GM19351 (cell line): ENCODE data around the gene TRIOBP.

Experiments used
- ATAC-seq: cut with Tn5 transposase; IDR thresholded peaks from one replicate; pipeline ENCODE4 v1.9.1; 2021; ENCODE audit warnings: mild to moderate bottlenecking, moderate library complexity; ENCODE audit not compliant: unreplicated experiment

TRIOBP gene

DNA sequence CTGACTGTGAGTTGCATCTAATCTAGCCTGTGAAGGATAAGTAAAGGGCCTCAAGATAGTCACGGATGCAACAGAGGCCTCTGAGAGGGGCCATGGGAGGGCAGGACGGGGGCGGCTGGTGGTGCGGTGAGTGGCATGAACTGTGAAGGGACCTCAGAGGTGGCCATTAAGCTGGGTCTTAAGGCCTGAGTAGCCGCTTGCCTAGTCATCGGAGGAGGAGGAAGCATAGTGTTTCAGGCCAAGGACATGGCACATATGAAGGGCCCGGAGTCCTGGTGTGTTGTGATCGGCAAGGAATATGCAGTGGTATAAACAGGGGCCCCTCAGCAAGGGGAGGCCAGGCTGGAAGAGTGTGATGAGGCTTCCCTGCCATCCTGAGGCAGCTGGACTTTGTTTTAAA, 51.8 kb downstream of the TRIOBP start:
- no peak for ATAC-seq

DNA sequence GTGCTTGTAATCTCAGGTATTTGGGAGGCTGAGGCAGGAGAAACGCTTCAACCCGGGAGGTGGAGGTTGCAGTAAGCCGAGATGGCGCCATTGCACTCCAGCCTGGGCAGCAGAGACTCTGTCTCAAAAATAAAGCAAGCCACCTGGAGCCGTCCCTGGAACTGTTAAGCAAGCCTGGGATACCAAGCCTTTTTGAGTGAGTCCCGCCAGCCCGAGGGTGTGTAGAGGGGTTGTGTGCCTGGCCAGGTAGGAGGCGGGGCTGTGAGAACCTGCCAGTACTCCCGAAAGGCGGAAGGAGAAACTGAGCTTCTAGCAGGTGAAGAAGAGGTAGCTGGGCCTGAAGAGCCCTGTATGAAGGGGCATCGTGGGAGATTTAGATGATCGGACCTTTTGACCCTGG, 52.4 kb downstream of the TRIOBP start:
- ATAC-seq, result no peak

DNA sequence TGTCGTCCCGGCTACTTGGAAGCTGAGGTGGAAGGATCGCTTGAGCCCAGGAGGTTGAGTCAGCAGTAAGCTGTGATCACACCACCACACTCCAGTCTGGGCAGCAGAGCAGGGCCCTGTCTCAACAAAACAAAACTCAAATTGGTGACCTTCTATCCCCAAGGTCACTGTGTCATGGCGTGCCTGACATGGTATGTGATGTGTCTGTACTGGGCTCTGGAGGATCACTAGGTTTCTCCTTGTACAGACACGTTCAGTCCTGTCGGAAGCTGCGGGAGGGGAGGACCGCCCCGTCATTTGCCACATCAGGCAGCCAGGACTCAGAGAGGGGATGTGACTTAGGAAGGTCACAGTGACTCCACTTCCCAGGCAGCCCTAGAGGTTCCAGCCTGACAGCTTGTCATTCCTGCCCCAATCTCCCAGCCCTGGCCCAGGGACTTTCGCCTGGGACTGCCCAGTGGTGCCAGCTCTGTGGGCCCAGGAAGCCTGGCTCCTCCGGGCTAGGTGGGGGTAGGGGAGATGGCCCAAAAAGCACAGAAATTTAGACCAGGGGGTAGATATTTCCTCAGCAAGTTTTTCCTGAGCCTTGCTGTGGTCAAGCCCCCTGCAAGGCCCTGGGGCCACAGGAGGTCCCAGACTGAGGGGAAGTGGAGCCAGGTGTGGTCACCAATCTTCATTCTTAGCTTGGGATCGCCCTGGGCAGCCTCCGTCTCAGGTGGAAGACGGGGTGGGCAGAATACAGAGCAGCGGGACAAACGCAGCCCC, 53.2 kb downstream of the TRIOBP start:
- no peak for ATAC-seq

DNA sequence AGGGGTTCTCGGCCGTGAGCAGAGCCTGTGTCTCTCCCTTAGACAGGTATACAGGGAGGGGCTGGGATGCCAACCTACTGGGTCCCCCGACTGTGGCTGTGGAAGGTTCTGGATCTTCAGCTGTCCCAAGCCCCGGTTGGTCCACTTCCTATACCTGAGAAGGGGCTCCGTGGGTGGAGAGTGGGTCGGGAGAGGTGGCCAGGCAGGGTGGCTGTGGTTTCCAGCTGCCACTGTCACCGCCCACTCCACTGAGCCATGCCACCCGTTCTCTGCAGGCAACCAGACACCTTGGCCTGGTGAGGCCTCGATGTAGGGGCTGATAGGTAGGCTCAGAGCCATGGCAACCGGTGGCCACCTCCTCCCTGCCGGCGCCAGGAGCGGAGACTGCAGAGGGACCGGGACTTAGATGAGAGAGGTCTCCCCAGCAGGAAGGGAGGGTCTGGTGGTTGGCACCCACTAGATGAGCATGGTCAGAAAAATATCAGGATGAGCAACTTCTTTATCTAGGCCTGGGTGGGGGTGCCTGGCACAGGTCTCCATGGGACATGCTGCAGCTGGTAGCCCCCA, 53.8 kb downstream of the TRIOBP start:
- ATAC-seq, result no peak

GRCh38 chr22:37751449-37752188, 54.8 kb downstream of the TRIOBP start:
- ATAC-seq, result no peak

DNA sequence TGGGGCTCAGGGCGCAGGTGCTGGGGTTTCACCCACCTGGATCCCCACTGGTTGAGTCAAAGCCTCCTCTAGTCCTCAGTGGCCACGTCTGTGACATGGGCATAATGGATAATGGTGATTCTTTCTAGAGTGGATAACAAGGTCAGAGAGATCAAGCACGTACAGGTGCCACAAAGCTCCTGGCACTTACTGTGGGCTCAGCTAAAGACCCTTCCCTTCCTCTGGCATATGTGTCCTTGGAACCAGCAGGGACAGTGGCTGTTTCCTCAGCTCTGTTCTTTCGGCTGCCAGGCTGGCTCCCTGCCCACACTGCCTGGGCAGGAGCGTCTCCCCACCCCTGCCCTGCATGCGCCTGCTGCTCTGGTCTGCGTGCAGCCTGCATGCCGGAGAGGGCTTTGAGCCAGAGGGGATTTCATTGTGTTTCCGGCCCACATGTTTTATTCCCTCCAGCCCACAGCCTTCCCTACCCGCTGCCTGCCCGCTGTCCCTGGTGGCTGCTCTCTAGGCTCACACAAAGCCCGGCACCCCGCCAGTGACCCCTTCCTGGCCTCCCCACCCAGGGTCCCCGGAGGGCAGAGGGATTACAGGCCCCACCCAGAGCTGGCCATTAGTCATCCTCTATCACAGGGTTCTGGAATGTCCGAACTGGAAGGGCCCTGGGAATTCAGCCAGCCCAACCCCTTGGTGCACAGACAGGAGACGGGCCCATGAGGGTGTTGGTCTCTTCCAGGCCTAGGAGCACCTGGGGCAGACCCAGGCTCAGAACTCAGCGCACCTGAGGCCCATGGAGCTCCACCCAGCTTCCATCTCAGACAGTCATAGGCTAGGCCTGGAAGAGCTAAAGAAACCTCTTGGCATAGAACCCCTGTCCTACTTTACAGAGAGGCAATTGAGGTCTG, 55.6 kb downstream of the TRIOBP start:
- no peak for ATAC-seq

DNA sequence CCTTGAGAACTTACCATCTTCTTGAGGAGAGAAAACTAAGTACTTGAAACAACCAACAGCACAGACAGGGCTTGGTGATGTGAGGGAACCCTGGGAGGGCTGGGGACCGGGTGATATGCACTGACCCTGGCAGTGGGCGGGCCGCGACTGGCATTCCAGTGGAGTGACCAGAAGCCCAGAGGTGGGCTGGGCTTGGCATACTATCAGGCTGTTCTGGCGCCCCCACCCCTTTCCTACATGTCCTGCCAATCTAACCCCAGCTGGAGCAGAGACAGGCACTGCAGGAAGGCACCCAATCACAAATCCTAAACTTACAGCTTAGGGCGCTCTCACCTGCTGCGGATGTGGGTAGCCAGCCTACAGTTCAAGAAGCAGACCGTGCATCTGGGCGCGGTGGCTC, 56.9 kb downstream of the TRIOBP start:
- no peak for ATAC-seq

- no peak for ATAC-seq
These were observed 60.8 kb downstream of the TRIOBP start for GRCh38 chr22:37757663-37758062.

GRCh38 chr22:37758694-37759093, 61.8 kb downstream of the TRIOBP start:
- ATAC-seq, result no peak

DNA sequence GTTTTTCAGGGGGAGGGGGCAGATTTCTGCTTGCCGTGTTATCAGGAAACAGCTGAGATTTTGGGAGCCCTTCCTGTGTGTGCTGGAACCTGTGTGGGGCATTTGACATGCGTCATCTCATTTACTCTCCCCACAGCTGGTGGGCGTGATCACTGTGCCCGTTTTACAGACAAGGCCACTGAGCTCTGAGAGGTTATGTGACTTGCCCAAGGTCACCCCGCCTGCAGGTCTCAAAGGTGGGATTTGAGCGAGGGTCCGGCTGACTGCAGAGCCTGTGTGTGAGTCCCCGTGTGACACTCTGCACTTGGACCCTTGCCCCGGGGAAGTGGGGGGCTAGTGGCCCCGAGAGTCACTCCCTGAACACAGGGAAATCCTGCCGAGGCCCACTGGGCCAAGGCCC, 62.4 kb downstream of the TRIOBP start:
- ATAC-seq, result no peak

GRCh38 chr22:37760152-37760551, 63.3 kb downstream of the TRIOBP start:
- ATAC-seq, result no peak

- ATAC-seq, result no peak
These were observed 65.6 kb downstream of the TRIOBP start for GRCh38 chr22:37762389-37762836.

GRCh38 chr22:37763012-37763411, 66.2 kb downstream of the TRIOBP start:
- no peak for ATAC-seq

DNA sequence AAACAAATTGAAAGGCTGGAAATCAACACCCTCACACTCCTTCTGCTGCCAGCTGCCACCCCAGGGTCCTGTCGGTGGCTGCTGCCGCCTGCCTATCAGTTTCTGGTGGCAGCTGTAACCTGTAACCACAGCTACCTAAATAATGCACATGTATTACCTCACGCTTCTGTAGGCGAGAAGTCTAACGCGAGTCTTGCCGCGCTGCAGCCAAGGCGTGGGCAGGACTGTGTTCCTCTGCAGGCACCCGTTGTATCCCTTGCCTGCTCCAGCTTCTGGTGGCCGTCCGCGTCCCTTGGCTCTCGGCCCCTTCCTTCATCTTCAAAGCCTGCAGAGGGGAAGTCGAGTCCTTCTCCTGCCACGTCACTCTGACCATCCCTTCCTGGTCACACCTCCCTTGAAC, 66.8 kb downstream of the TRIOBP start:
- ATAC-seq, result no peak

GRCh38 chr22:37764622-37765021, 67.8 kb downstream of the TRIOBP start:
- no peak for ATAC-seq

- ATAC-seq, result no peak
These were observed 68.7 kb downstream of the TRIOBP start for GRCh38 chr22:37765498-37765897.

- ATAC-seq, result no peak
These were observed 69.2 kb downstream of the TRIOBP start for GRCh38 chr22:37765953-37766576.

DNA sequence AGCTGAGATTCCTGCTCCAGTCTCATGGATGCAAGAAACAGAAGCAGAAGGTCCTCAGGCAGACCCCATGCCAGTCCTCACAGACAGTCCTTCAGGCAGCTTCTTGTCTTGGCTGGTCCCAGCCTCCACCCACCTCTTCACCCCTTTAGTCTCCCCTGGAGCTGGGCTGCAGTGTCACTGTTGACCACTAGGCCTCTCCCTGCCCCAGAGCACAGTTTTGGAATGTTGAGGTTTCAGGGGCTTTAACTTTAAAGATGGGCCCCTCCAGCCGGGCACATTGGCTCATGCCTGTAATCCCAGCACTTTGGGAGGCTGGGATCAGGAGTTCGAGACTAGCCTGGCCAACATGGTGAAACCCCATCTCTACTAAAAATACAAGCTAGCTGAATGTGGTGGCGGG, 71.4 kb downstream of the TRIOBP start:
- ATAC-seq, result no peak

DNA sequence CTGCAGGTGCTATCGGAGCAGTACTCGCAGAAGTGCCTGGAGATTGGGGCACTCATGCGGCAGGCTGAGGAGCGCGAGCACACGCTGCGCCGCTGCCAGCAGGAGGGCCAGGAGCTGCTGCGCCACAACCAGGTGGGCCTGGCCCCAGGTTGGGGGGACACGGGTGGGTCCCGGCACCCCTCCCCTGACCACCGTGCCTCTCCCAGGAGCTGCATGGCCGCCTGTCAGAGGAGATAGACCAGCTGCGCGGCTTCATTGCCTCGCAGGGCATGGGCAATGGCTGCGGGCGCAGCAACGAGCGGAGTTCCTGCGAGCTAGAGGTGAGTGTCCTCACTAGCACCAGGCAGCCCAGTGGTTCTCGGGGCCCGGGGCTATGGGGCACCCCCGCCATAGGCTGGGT, 72.2 kb downstream of the TRIOBP start:
- no peak for ATAC-seq

- ATAC-seq, result no peak
These were observed 74.2 kb downstream of the TRIOBP start for GRCh38 chr22:37771081-37771480.
